ENCODE results near the gene LPIN3. TPM values are rescaled to one million over a fixed set of nuclear protein-coding genes. Genes with fewer than 3 reads are reported as not detected.
A peak's percentile ranks its signal among the peaks of the same experiment; 100 is the strongest.

Gene LPIN3
- polyA plus RNA-seq (2013, experiment 1 of 4): 12.1 TPM
- polyA plus RNA-seq (2013, experiment 2 of 4): 10.4 TPM
- 9.3 TPM for polyA plus RNA-seq (2013, experiment 3 of 4)
- 9.4 TPM for polyA plus RNA-seq (2013, experiment 4 of 4)

GRCh38 chr20:41340327-41341055 lies at the start of gene LPIN3:
Gene LPIN3, plus strand, starts transcription at chr20:41340821. Its CDS starts 4,983 bp downstream, at chr20:41345804.
- no peak within 1 kb of the TSS for H3K27ac ChIP-seq (ENCODE audit: insufficient read depth, low read depth, low read length, poor library complexity, severe bottlenecking)
- no peaks in the 10 kb centered on the region for H3K9me3 ChIP-seq (ENCODE audit: control insufficient read depth, low read length)
- H3K4me3 ChIP-seq (ENCODE audit: insufficient read depth, low read depth, low read length): peak within 1 kb of the TSS; percentile 40
- no peaks in the 10 kb centered on the region for H3K36me3 ChIP-seq (ENCODE audit: control insufficient read depth, insufficient read depth, low read length)
- peaks cover 9% of the 10 kb centered on the region for H3K27me3 ChIP-seq (ENCODE audit: control insufficient read depth, insufficient read depth, low read length, poor library complexity, severe bottlenecking)
- peaks cover 4% of the 10 kb centered on the region for H3K4me1 ChIP-seq (ENCODE audit: control insufficient read depth, insufficient read depth, low read length)
- 6 to 7% methylated on average over 32 to 33 of the region's 33 CpGs for WGBS, 2 experiments

GRCh38 chr20:41293269-41294037 lies 47.2 kb upstream of the LPIN3 start:
- Histone ChIP-seq H3K4me1 (ENCODE audit: control insufficient read depth, insufficient read depth, low read length) (no peaks in the 10 kb centered on the region), H3K27ac (ENCODE audit: insufficient read depth, low read depth, low read length, poor library complexity, severe bottlenecking) (no peak overlapping the region), H3K27me3 (ENCODE audit: control insufficient read depth, insufficient read depth, low read length, poor library complexity, severe bottlenecking) (no peaks in the 10 kb centered on the region), H3K9me3 (ENCODE audit: control insufficient read depth, low read length) (no peaks in the 10 kb centered on the region), H3K36me3 (ENCODE audit: control insufficient read depth, insufficient read depth, low read length) (no peaks in the 10 kb centered on the region), H3K4me3 (ENCODE audit: insufficient read depth, low read depth, low read length) (no peak overlapping the region)
- 81 to 94% methylated on average over 2 of the region's 2 CpGs for WGBS, 2 experiments

GRCh38 chr20:41299899-41300298 lies 40.7 kb upstream of the LPIN3 start:
- Histone ChIP-seq H3K36me3 (ENCODE audit: control insufficient read depth, insufficient read depth, low read length) (no peaks in the 10 kb centered on the region), H3K9me3 (ENCODE audit: control insufficient read depth, low read length) (no peaks in the 10 kb centered on the region), H3K4me3 (ENCODE audit: insufficient read depth, low read depth, low read length) (no peak overlapping the region), H3K27ac (ENCODE audit: insufficient read depth, low read depth, low read length, poor library complexity, severe bottlenecking) (no peak overlapping the region), H3K27me3 (ENCODE audit: control insufficient read depth, insufficient read depth, low read length, poor library complexity, severe bottlenecking) (no peaks in the 10 kb centered on the region), H3K4me1 (ENCODE audit: control insufficient read depth, insufficient read depth, low read length) (no peaks in the 10 kb centered on the region)
- 83 to 95% methylated on average over 3 of the region's 3 CpGs for WGBS, 2 experiments

GRCh38 chr20:41300383-41300782 lies 40.2 kb upstream of the LPIN3 start:
- Histone ChIP-seq H3K9me3 (ENCODE audit: control insufficient read depth, low read length) (no peaks in the 10 kb centered on the region), H3K27me3 (ENCODE audit: control insufficient read depth, insufficient read depth, low read length, poor library complexity, severe bottlenecking) (no peaks in the 10 kb centered on the region), H3K27ac (ENCODE audit: insufficient read depth, low read depth, low read length, poor library complexity, severe bottlenecking) (no peak overlapping the region), H3K4me1 (ENCODE audit: control insufficient read depth, insufficient read depth, low read length) (no peaks in the 10 kb centered on the region), H3K4me3 (ENCODE audit: insufficient read depth, low read depth, low read length) (no peak overlapping the region), H3K36me3 (ENCODE audit: control insufficient read depth, insufficient read depth, low read length) (no peaks in the 10 kb centered on the region)
- 87 to 89% methylated on average over 3 of the region's 3 CpGs for WGBS, 2 experiments

- H3K36me3 ChIP-seq (ENCODE audit: control insufficient read depth, insufficient read depth, low read length): no peaks in the 10 kb centered on the region
- WGBS, 2 experiments: 90 to 93% methylated on average over 4 of the region's 4 CpGs
- H3K27me3 ChIP-seq (ENCODE audit: control insufficient read depth, insufficient read depth, low read length, poor library complexity, severe bottlenecking): no peaks in the 10 kb centered on the region
- no peaks in the 10 kb centered on the region for H3K4me1 ChIP-seq (ENCODE audit: control insufficient read depth, insufficient read depth, low read length)
- H3K4me3 ChIP-seq (ENCODE audit: insufficient read depth, low read depth, low read length): no peak overlapping the region
- no peaks in the 10 kb centered on the region for H3K9me3 ChIP-seq (ENCODE audit: control insufficient read depth, low read length)
- H3K27ac ChIP-seq (ENCODE audit: insufficient read depth, low read depth, low read length, poor library complexity, severe bottlenecking): no peak overlapping the region
These were observed 39.7 kb upstream of the LPIN3 start for GRCh38 chr20:41300886-41301285.

GRCh38 chr20:41304002-41304401 lies 36.6 kb upstream of the LPIN3 start:
- no peaks in the 10 kb centered on the region for H3K27me3 ChIP-seq (ENCODE audit: control insufficient read depth, insufficient read depth, low read length, poor library complexity, severe bottlenecking)
- no peaks in the 10 kb centered on the region for H3K9me3 ChIP-seq (ENCODE audit: control insufficient read depth, low read length)
- 87% methylated on average over 1 of the region's 1 CpG for WGBS, 2 experiments
- no peak overlapping the region for H3K27ac ChIP-seq (ENCODE audit: insufficient read depth, low read depth, low read length, poor library complexity, severe bottlenecking)
- no peak overlapping the region for H3K4me3 ChIP-seq (ENCODE audit: insufficient read depth, low read depth, low read length)
- no peaks in the 10 kb centered on the region for H3K4me1 ChIP-seq (ENCODE audit: control insufficient read depth, insufficient read depth, low read length)
- no peaks in the 10 kb centered on the region for H3K36me3 ChIP-seq (ENCODE audit: control insufficient read depth, insufficient read depth, low read length)

- H3K27me3 ChIP-seq (ENCODE audit: control insufficient read depth, insufficient read depth, low read length, poor library complexity, severe bottlenecking): no peaks in the 10 kb centered on the region
- H3K9me3 ChIP-seq (ENCODE audit: control insufficient read depth, low read length): no peaks in the 10 kb centered on the region
- WGBS, 2 experiments: 94% methylated on average over 3 of the region's 3 CpGs
- no peaks in the 10 kb centered on the region for H3K4me1 ChIP-seq (ENCODE audit: control insufficient read depth, insufficient read depth, low read length)
- no peak overlapping the region for H3K4me3 ChIP-seq (ENCODE audit: insufficient read depth, low read depth, low read length)
- no peaks in the 10 kb centered on the region for H3K36me3 ChIP-seq (ENCODE audit: control insufficient read depth, insufficient read depth, low read length)
- no peak overlapping the region for H3K27ac ChIP-seq (ENCODE audit: insufficient read depth, low read depth, low read length, poor library complexity, severe bottlenecking)
These were observed 36.1 kb upstream of the LPIN3 start for GRCh38 chr20:41304424-41305079.

GRCh38 chr20:41306061-41306727 lies 34.4 kb upstream of the LPIN3 start:
- no peaks in the 10 kb centered on the region for H3K27me3 ChIP-seq (ENCODE audit: control insufficient read depth, insufficient read depth, low read length, poor library complexity, severe bottlenecking)
- no peaks in the 10 kb centered on the region for H3K9me3 ChIP-seq (ENCODE audit: control insufficient read depth, low read length)
- H3K4me3 ChIP-seq (ENCODE audit: insufficient read depth, low read depth, low read length): no peak overlapping the region
- 84 to 95% methylated on average over 3 to 4 of the region's 5 CpGs for WGBS, 2 experiments
- no peaks in the 10 kb centered on the region for H3K36me3 ChIP-seq (ENCODE audit: control insufficient read depth, insufficient read depth, low read length)
- H3K4me1 ChIP-seq (ENCODE audit: control insufficient read depth, insufficient read depth, low read length): no peaks in the 10 kb centered on the region
- H3K27ac ChIP-seq (ENCODE audit: insufficient read depth, low read depth, low read length, poor library complexity, severe bottlenecking): no peak overlapping the region

GRCh38 chr20:41307021-41307420 lies 33.6 kb upstream of the LPIN3 start:
- Histone ChIP-seq H3K4me3 (ENCODE audit: insufficient read depth, low read depth, low read length) (no peak overlapping the region), H3K4me1 (ENCODE audit: control insufficient read depth, insufficient read depth, low read length) (no peaks in the 10 kb centered on the region), H3K36me3 (ENCODE audit: control insufficient read depth, insufficient read depth, low read length) (no peaks in the 10 kb centered on the region), H3K27me3 (ENCODE audit: control insufficient read depth, insufficient read depth, low read length, poor library complexity, severe bottlenecking) (no peaks in the 10 kb centered on the region), H3K27ac (ENCODE audit: insufficient read depth, low read depth, low read length, poor library complexity, severe bottlenecking) (no peak overlapping the region), H3K9me3 (ENCODE audit: control insufficient read depth, low read length) (no peaks in the 10 kb centered on the region)
- 83 to 100% methylated on average over 1 of the region's 1 CpG for WGBS, 2 experiments

All from ectodermal cell (in vitro differentiated cells).